Liver (tissue), 9 donors: ENCODE measurements around the gene PPP1R11. TPM values are rescaled to one million over a fixed set of nuclear protein-coding genes. Genes with fewer than 3 reads are reported as not detected.

Experiments
- DNase-seq: peaks from one replicate; pipeline ENCODE4 v3.0.0-alpha.2; 2017; ENCODE audit warnings: low spot score
- H3K27ac ChIP-seq, 2 donors: one replicate each; pipeline ENCODE4 v1.7.0; 2013; ENCODE audit warnings: inconsistent platforms in 2 of 2, low read length in 2 of 2, control low read depth in 1 of 2, low read depth in 1 of 2, mild to moderate bottlenecking in 1 of 2
- H3K27me3 ChIP-seq, 4 donors: one replicate each; pipeline versions ENCODE4 v1.6.1 to v1.7.0; 2013; ENCODE audit warnings: low read length in 3 of 4, inconsistent platforms in 1 of 4, mild to moderate bottlenecking in 1 of 4, moderate library complexity in 1 of 4; ENCODE audit not compliant: control insufficient read depth in 4 of 4, insufficient read depth in 4 of 4
- H3K36me3 ChIP-seq, 4 donors: one replicate each; pipeline versions ENCODE4 v1.6.1 to v1.7.0; 2013; ENCODE audit warnings: low read length in 3 of 4, mild to moderate bottlenecking in 3 of 4, low read depth in 1 of 4, moderate library complexity in 1 of 4; ENCODE audit not compliant: control insufficient read depth in 4 of 4, insufficient read depth in 3 of 4
- H3K4me1 ChIP-seq, 4 donors: one replicate each; pipeline versions ENCODE4 v1.6.1 to v1.7.0; 2013; ENCODE audit warnings: low read length in 3 of 4, mild to moderate bottlenecking in 3 of 4, moderate library complexity in 1 of 4; ENCODE audit not compliant: control insufficient read depth in 4 of 4, insufficient read depth in 4 of 4
- H3K4me3 ChIP-seq, 3 donors: one replicate each; pipeline versions ENCODE4 v1.6.1 to v1.7.0; 2013; ENCODE audit warnings: low read length in 3 of 3, control low read depth in 1 of 3, low read depth in 1 of 3, mild to moderate bottlenecking in 1 of 3
- H3K9ac ChIP-seq, 2 donors: one replicate each; pipeline ENCODE4 v1.7.0; 2013; ENCODE audit warnings: low read length in 2 of 2, mild to moderate bottlenecking in 2 of 2, moderate library complexity in 2 of 2, control low read depth in 1 of 2, low read depth in 1 of 2
- H3K9me3 ChIP-seq, 4 donors: one replicate each; pipeline versions ENCODE4 v1.6.1 to v1.7.0; 2013; ENCODE audit warnings: low read length in 3 of 4; ENCODE audit not compliant: control insufficient read depth in 4 of 4
- ATF3 ChIP-seq: IDR thresholded peaks from 2 replicates; pipeline ENCODE4 v1.6.1; 2016; ENCODE audit warnings: antibody characterized with exemption
- CTCF ChIP-seq: fragments of 150-350 bp; IDR thresholded peaks from 2 replicates; pipeline ENCODE4 v1.5.1; 2017; ENCODE audit warnings: improper control_type of control experiment, low read depth, low read length; ENCODE audit not compliant: missing input control
- EGR1 ChIP-seq, 2 donors: IDR thresholded peaks; 2 replicates each; pipeline ENCODE4 v1.6.1; 2016 to 2018; ENCODE audit warnings: antibody characterized with exemption in 2 of 2, low read depth in 2 of 2
- FOXA1 ChIP-seq: IDR thresholded peaks from 2 replicates; pipeline ENCODE4 v1.6.1; 2016; ENCODE audit warnings: antibody characterized with exemption
- FOXA2 ChIP-seq: IDR thresholded peaks from 2 replicates; pipeline ENCODE4 v1.6.1; 2016; ENCODE audit warnings: antibody characterized with exemption
- GABPA ChIP-seq, 2 donors: IDR thresholded peaks in 1 of 2; conservative IDR thresholded peaks in 1 of 2; 2 replicates each; pipeline ENCODE4 v1.6.1; 2016; ENCODE audit warnings: antibody characterized with exemption in 2 of 2, mild to moderate bottlenecking in 1 of 2, moderate library complexity in 1 of 2
- HNF4A ChIP-seq, 2 donors: conservative IDR thresholded peaks; 2 replicates each; pipeline ENCODE4 v1.6.1; 2016; ENCODE audit warnings: antibody characterized with exemption in 2 of 2, mild to moderate bottlenecking in 2 of 2
- HNF4G ChIP-seq: IDR thresholded peaks from 2 replicates; pipeline ENCODE4 v1.6.1; 2016; ENCODE audit warnings: antibody characterized with exemption
- JUND ChIP-seq, 2 donors: IDR thresholded peaks; 2 replicates each; pipeline ENCODE4 v1.6.1; 2016; ENCODE audit warnings: antibody characterized with exemption in 2 of 2
- MAX ChIP-seq: IDR thresholded peaks from 2 replicates; pipeline ENCODE4 v1.6.1; 2016; ENCODE audit warnings: antibody characterized with exemption
- RAD21 ChIP-seq, 2 donors: IDR thresholded peaks; 2 replicates each; pipeline ENCODE4 v1.6.1; 2016; ENCODE audit warnings: antibody characterized with exemption in 2 of 2, mild to moderate bottlenecking in 2 of 2
- REST ChIP-seq: IDR thresholded peaks from 2 replicates; pipeline ENCODE4 v1.6.1; 2016; ENCODE audit warnings: antibody characterized with exemption, mild to moderate bottlenecking
- RXRA ChIP-seq, 2 donors: IDR thresholded peaks; 2 replicates each; pipeline ENCODE4 v1.6.1; 2017 to 2018; ENCODE audit warnings: antibody characterized with exemption in 2 of 2, mild to moderate bottlenecking in 1 of 2
- SP1 ChIP-seq: IDR thresholded peaks from 2 replicates; pipeline ENCODE4 v1.6.1; 2018; ENCODE audit warnings: antibody characterized with exemption, mild to moderate bottlenecking
- TAF1 ChIP-seq: conservative IDR thresholded peaks from 2 replicates; pipeline ENCODE4 v1.6.1; 2016; ENCODE audit warnings: antibody characterized with exemption, mild to moderate bottlenecking
- YY1 ChIP-seq: IDR thresholded peaks from 2 replicates; pipeline ENCODE4 v1.6.1; 2016; ENCODE audit warnings: antibody characterized with exemption, mild to moderate bottlenecking
- ZBTB33 ChIP-seq: IDR thresholded peaks from 2 replicates; pipeline ENCODE4 v1.6.1; 2016; ENCODE audit warnings: antibody characterized with exemption
- WGBS: extraction: QIAGEN DNeasy Blood & Tissue Kit; methylation state at CpG from one replicate; pipeline ENCODE4 v1.1.7; 2013; 5-methylcytosine and 5-hydroxymethylcytosine counted together
- polyA plus RNA-seq, 2 donors: library from polyadenylated mRNA; stranded (reverse) in 1 of 2; unstranded in 1 of 2; fragments of 200-250 nt in 1 of 2; fragments of >200 nt in 1 of 2; fragmentation: Nextera tagmentation in 1 of 2; extraction: Ambion mirVana in 1 of 2; gene quantifications; one replicate each; pipeline versions ENCODE4 v1.2.1 to v1.2.3, GENCODE V29; 2013 to 2015
- total RNA-seq, 2 donors: library from RNA; depleted of rRNA; stranded (reverse); fragments of >200 nt; gene quantifications; one replicate each; pipeline ENCODE4 v1.2.3, GENCODE V29; 2014
- donor health status: healthy.
- donor health status: healthy.
- donor health status: healthy.
- donor health status: healthy.
- donor health status: healthy.

PPP1R11 gene
- total and polyA plus RNA-seq, 4 donors = 7.8 to 30.9 (median 19.5) TPM

GRCh38 chr6:30025186-30025585, 41.8 kb upstream of the PPP1R11 start:
- Histone ChIP-seq H3K27ac (no peak overlapping the region), H3K4me3 (no peak overlapping the region), H3K9me3 (no peaks in the 10 kb centered on the region), H3K36me3 (peaks cover 0 to 7% (median 1%) of the 10 kb centered on the region in 4 donors), H3K9ac (no peak overlapping the region), H3K4me1 (peaks cover 0 to 3% (median 0%) of the 10 kb centered on the region in 4 donors), H3K27me3 (no peaks in the 10 kb centered on the region)
- no peak for DNase-seq
- WGBS = 88% methylated on average over 1 of the region's 1 CpG
- no peak for TF ChIP-seq YY1
- TF ChIP-seq HNF4A (conservative IDR thresholded peaks at IDR 0.05) = peak in 1 of 2 donors; percentile 26

- no peaks in the 10 kb centered on the region for H3K9me3 ChIP-seq
- DNase-seq = no peak
- peaks cover 0 to 3% (median 0%) of the 10 kb centered on the region in 4 donors for H3K36me3 ChIP-seq
- peaks cover 0 to 8% (median 3%) of the 10 kb centered on the region in 4 donors for H3K4me1 ChIP-seq
- no peak for TF ChIP-seq ATF3
- TF ChIP-seq REST = no peak
- no peak for TF ChIP-seq GABPA (IDR thresholded peaks at IDR 0.05 in 1 of 2, conservative IDR thresholded peaks at IDR 0.05 in 1 of 2)
- no peak for TF ChIP-seq JUND (IDR thresholded peaks at IDR 0.05)
- no peak for TF ChIP-seq YY1
- no peak overlapping the region for H3K9ac ChIP-seq
- no peak overlapping the region for H3K27ac ChIP-seq
- H3K27me3 ChIP-seq = no peaks in the 10 kb centered on the region
- H3K4me3 ChIP-seq = no peak overlapping the region
- 88% methylated on average over 1 of the region's 1 CpG for WGBS
These were observed 37.4 kb upstream of the PPP1R11 start for GRCh38 chr6:30029588-30029987.

GRCh38 chr6:30031381-30031780, 35.6 kb upstream of the PPP1R11 start:
- Histone ChIP-seq H3K27me3 (no peaks in the 10 kb centered on the region), H3K9ac (no peak overlapping the region), H3K36me3 (peaks cover 0 to 3% (median 0%) of the 10 kb centered on the region in 4 donors), H3K27ac (no peak overlapping the region), H3K4me3 (no peak overlapping the region), H3K9me3 (no peaks in the 10 kb centered on the region), H3K4me1 (peaks cover 0 to 5% (median 2%) of the 10 kb centered on the region in 4 donors)
- DNase-seq = no peak
- TF ChIP-seq FOXA1 (no peak), MAX (no peak), HNF4G (no peak), HNF4A (conservative IDR thresholded peaks at IDR 0.05) (no peak), RAD21 (IDR thresholded peaks at IDR 0.05) (no peak), GABPA (IDR thresholded peaks at IDR 0.05 in 1 of 2, conservative IDR thresholded peaks at IDR 0.05 in 1 of 2) (no peak), YY1 (no peak), CTCF (no peak), RXRA (IDR thresholded peaks at IDR 0.05) (no peak), ZBTB33 (no peak), FOXA2 (no peak), SP1 (no peak), EGR1 (IDR thresholded peaks at IDR 0.05; ENCODE audit: low read depth in 2 of 2) (no peak), TAF1 (no peak)
